IMR-90 (cell line): ENCODE measurements around the gene PPP1R13B. TPM values are rescaled to one million over a fixed set of nuclear protein-coding genes. Genes with fewer than 3 reads are reported as not detected.

ENCODE experiments used
- ATAC-seq: fragments of 200-7000 bp; cut with Tn5 transposase; 2 replicates; pipeline ENCODE4 v1.9.1; 2020; ENCODE audit warnings: low read depth, mild to moderate bottlenecking, moderate library complexity
- BruUV-seq: library from RNA; stranded (reverse); fragments of 400-500 nt; replicated peaks from 2 replicates; lab custom pipeline; 2021; lab: Mats Ljungman, UMichigan
- CTCF ChIA-PET: fragments of 300-600 bp; formaldehyde crosslinking; extraction: SDS; loops from one replicate; lab custom pipeline; 2021; ENCODE audit warnings: antibody characterized with exemption; lab: Yijun Ruan, JAX
- POLR2A ChIA-PET: fragments of 300-600 bp; sonication (Branson Sonifier 250); formaldehyde crosslinking; loops from one replicate; lab custom pipeline; 2022; ENCODE audit warnings: antibody characterized with exemption; ENCODE audit not compliant: unreplicated experiment; lab: Charles Lee
- DNase-seq: peaks from one replicate; pipeline ENCODE4 v3.0.0; 2013
- H2AFZ ChIP-seq: replicated peaks from 2 replicates; pipeline ENCODE3; 2013; ENCODE audit warnings: low read length, mild to moderate bottlenecking; ENCODE audit not compliant: poor library complexity
- H2AK5ac ChIP-seq: 2 replicates; pipeline ENCODE4 v1.6.1; 2013; ENCODE audit warnings: low read depth, low read length, inconsistent platforms
- H2AK9ac ChIP-seq: replicated peaks from 2 replicates; pipeline ENCODE3; 2013; ENCODE audit warnings: mild to moderate bottlenecking, low read depth, low read length, moderate library complexity; ENCODE audit not compliant: poor library complexity
- H2BK120ac ChIP-seq: 2 replicates; pipeline ENCODE4 v1.6.1; 2013; ENCODE audit warnings: low read depth, low read length, inconsistent platforms
- H2BK15ac ChIP-seq: 3 replicates; pipeline ENCODE4 v1.6.1; 2013; ENCODE audit warnings: low read depth, low read length, inconsistent platforms
- H2BK20ac ChIP-seq: 2 replicates; pipeline ENCODE4 v1.6.1; 2013; ENCODE audit warnings: low read depth, mild to moderate bottlenecking, inconsistent platforms, low read length, moderate library complexity
- H2BK5ac ChIP-seq: 2 replicates; pipeline ENCODE4 v1.6.1; 2013; ENCODE audit warnings: mild to moderate bottlenecking, low read depth, low read length, inconsistent platforms; ENCODE audit not compliant: poor library complexity, severe bottlenecking
- H3K14ac ChIP-seq: replicated peaks from 2 replicates; pipeline ENCODE4 v1.6.1; 2013; ENCODE audit warnings: low read depth, low read length, inconsistent platforms
- H3K18ac ChIP-seq: 2 replicates; pipeline ENCODE4 v1.6.1; 2013; ENCODE audit warnings: low read depth, low read length, control low read depth
- H3K23ac ChIP-seq: 2 replicates; pipeline ENCODE4 v1.6.1; 2013; ENCODE audit warnings: low read depth, low read length, inconsistent platforms
- H3K27ac ChIP-seq: 2 replicates; pipeline ENCODE4 v1.5.1; 2013; ENCODE audit warnings: mild to moderate bottlenecking, control low read depth, low read length; ENCODE audit not compliant: insufficient read depth
- H3K27me3 ChIP-seq: 2 replicates; pipeline ENCODE4 v1.6.1; 2013; ENCODE audit warnings: low read length; ENCODE audit not compliant: control insufficient read depth, insufficient read depth
- H3K36me3 ChIP-seq: 2 replicates; pipeline ENCODE4 v1.6.1; 2013; ENCODE audit warnings: low read length, mixed read lengths; ENCODE audit not compliant: control insufficient read depth, insufficient read depth
- H3K4ac ChIP-seq: 2 replicates; pipeline ENCODE4 v1.6.1; 2013; ENCODE audit warnings: low read depth, low read length, inconsistent platforms
- H3K4me1 ChIP-seq: 2 replicates; pipeline ENCODE4 v1.6.1; 2013; ENCODE audit warnings: low read length, mixed read lengths; ENCODE audit not compliant: control insufficient read depth, insufficient read depth
- H3K4me2 ChIP-seq: 2 replicates; pipeline ENCODE4 v1.6.1; 2013; ENCODE audit warnings: low read depth, mild to moderate bottlenecking, control low read depth, low read length, moderate library complexity
- H3K4me3 ChIP-seq: 2 replicates; pipeline ENCODE4 v1.5.1; 2013; ENCODE audit warnings: low read depth, mild to moderate bottlenecking, control low read depth, low read length, moderate library complexity; ENCODE audit not compliant: insufficient read depth
- H3K56ac ChIP-seq: 2 replicates; pipeline ENCODE4 v1.6.1; 2013; ENCODE audit warnings: low read length, inconsistent platforms; ENCODE audit not compliant: insufficient read depth; ENCODE audit errors: extremely low read depth
- H3K79me1 ChIP-seq, 2 experiments: 2 replicates each; pipeline ENCODE4 v1.6.1; 2013; ENCODE audit warnings: low read length in 2 of 2, inconsistent platforms in 1 of 2, low read depth in 1 of 2
- H3K9ac ChIP-seq: 2 replicates; pipeline ENCODE4 v1.6.1; 2013; ENCODE audit warnings: low read depth, low read length, control low read depth
- H3K9me1 ChIP-seq: 2 replicates; pipeline ENCODE4 v1.6.1; 2013; ENCODE audit warnings: low read length, inconsistent platforms; ENCODE audit not compliant: insufficient read depth
- H3K9me3 ChIP-seq: 2 replicates; pipeline ENCODE4 v1.6.1; 2013; ENCODE audit warnings: low read length; ENCODE audit not compliant: control insufficient read depth, insufficient read depth
- H4K20me1 ChIP-seq: 2 replicates; pipeline ENCODE4 v1.6.1; 2013; ENCODE audit warnings: low read length, inconsistent platforms; ENCODE audit not compliant: insufficient read depth
- H4K5ac ChIP-seq: 2 replicates; pipeline ENCODE4 v1.6.1; 2013; ENCODE audit warnings: mild to moderate bottlenecking, low read depth, low read length, control low read depth
- H4K8ac ChIP-seq, 2 experiments: 2 replicates each; pipeline ENCODE4 v1.6.1; 2013; ENCODE audit warnings: low read depth in 2 of 2, low read length in 2 of 2, control low read depth in 1 of 2, inconsistent platforms in 1 of 2
- H4K91ac ChIP-seq: 2 replicates; pipeline ENCODE4 v1.6.1; 2013; ENCODE audit warnings: low read depth, low read length, inconsistent platforms; ENCODE audit not compliant: insufficient read depth
- BHLHE40 ChIP-seq: fragments of 150-350 bp; IDR thresholded peaks from 2 replicates; pipeline ENCODE4 v1.6.1; 2016; ENCODE audit warnings: mild to moderate bottlenecking, low read depth, low read length
- CEBPB ChIP-seq: IDR thresholded peaks from 2 replicates; pipeline ENCODE4 v1.6.1; 2012; ENCODE audit warnings: low read depth, low read length, improper control_type of control experiment
- CHD1 ChIP-seq: IDR thresholded peaks from 2 replicates; pipeline ENCODE4 v1.6.1; 2012; ENCODE audit warnings: low read depth, low read length, improper control_type of control experiment
- CTCF ChIP-seq: conservative IDR thresholded peaks from 2 replicates; pipeline ENCODE4 v1.5.1; 2012; ENCODE audit warnings: mild to moderate bottlenecking, low read depth, low read length, improper control_type of control experiment
- FOS ChIP-seq: fragments of 150-350 bp; IDR thresholded peaks from 2 replicates; pipeline ENCODE4 v1.6.1; 2016; ENCODE audit warnings: low read depth, low read length
- MAFK ChIP-seq: IDR thresholded peaks from 2 replicates; pipeline ENCODE4 v1.6.1; 2012; ENCODE audit warnings: low read depth, low read length, improper control_type of control experiment
- MAZ ChIP-seq: IDR thresholded peaks from 2 replicates; pipeline ENCODE4 v1.6.1; 2012; ENCODE audit warnings: low read depth, mild to moderate bottlenecking, low read length, improper control_type of control experiment, moderate library complexity, borderline replicate concordance
- MXI1 ChIP-seq: IDR thresholded peaks from 2 replicates; pipeline ENCODE4 v1.6.1; 2012; ENCODE audit warnings: low read depth, mild to moderate bottlenecking, low read length, moderate library complexity, borderline replicate concordance
- NFE2L2 ChIP-seq: fragments of 150-350 bp; IDR thresholded peaks from 2 replicates; pipeline ENCODE4 v1.6.1; 2016; ENCODE audit warnings: low read depth, mild to moderate bottlenecking, low read length
- POLR2A ChIP-seq: IDR thresholded peaks from 2 replicates; pipeline ENCODE4 v1.6.1; 2012; ENCODE audit warnings: mild to moderate bottlenecking, low read depth, low read length
- RAD21 ChIP-seq: IDR thresholded peaks from 2 replicates; pipeline ENCODE4 v1.6.1; 2012; ENCODE audit warnings: low read length, improper control_type of control experiment
- RCOR1 ChIP-seq: IDR thresholded peaks from 2 replicates; pipeline ENCODE4 v1.6.1; 2012; ENCODE audit warnings: mild to moderate bottlenecking, low read length, improper control_type of control experiment; ENCODE audit not compliant: insufficient replicate concordance
- RFX5 ChIP-seq: IDR thresholded peaks from 2 replicates; pipeline ENCODE4 v1.8.0; 2012; ENCODE audit warnings: low read depth, mild to moderate bottlenecking, low read length, moderate library complexity
- SMC3 ChIP-seq: fragments of 150-350 bp; IDR thresholded peaks from 2 replicates; pipeline ENCODE4 v1.6.1; 2016; ENCODE audit warnings: low read depth, mild to moderate bottlenecking, antibody characterized with exemption, low read length, moderate library complexity
- WGBS, 2 experiments: methylation state at CpG; one replicate each; pipeline versions ENCODE4 v1.1.5 to v1.1.7; 2013; ENCODE audit warnings: missing lambda C conversion rate in 2 of 2; ENCODE audit not compliant: insufficient read length in 1 of 2; ENCODE audit errors: extremely low coverage in 2 of 2; 5-methylcytosine and 5-hydroxymethylcytosine counted together
- dilution Hi-C: fragments of 300-500 bp; cut with HindIII; formaldehyde crosslinking; loops from one replicate; pipeline ENCODE4 v1.14.3; 2018; ENCODE audit warnings: low sequenced_read_pairs; ENCODE audit not compliant: unreplicated experiment
- in situ Hi-C: fragments of 300-500 bp; cut with MboI; formaldehyde crosslinking; loops from 3 replicates; pipeline ENCODE4 v1.14.3; 2019; ENCODE audit warnings: low sequenced_read_pairs, inconsistent platforms, mixed read lengths
- intact Hi-C: fragments of 100-400 bp; cut with micrococcal nuclease; formaldehyde crosslinking; loops from 2 replicates; pipeline ENCODE4 v1.10.0; 2022
- polyA plus RNA-seq, 3 experiments: library from polyadenylated mRNA; depleted of rRNA; stranded (reverse); fragments of >200 nt; gene quantifications; 2 replicates each; pipeline ENCODE4 v1.2.3, GENCODE V29; 2012; ENCODE audit warnings: low replicate concordance in 1 of 3
- total RNA-seq: library from RNA; depleted of rRNA; stranded (reverse); fragments of >200 nt; gene quantifications from 2 replicates; pipeline ENCODE4 v1.2.3, GENCODE V29; 2012
- TF ChIP-seq, protein P1 (sequence below): fragments of 150-350 bp; IDR thresholded peaks from 2 replicates; pipeline ENCODE4 v1.6.1; 2017; ENCODE audit warnings: mild to moderate bottlenecking, antibody characterized with exemption, low read length, low read depth

The PPP1R13B gene
- total and polyA plus RNA-seq, 2 of the 4 experiments (the other 2 are of a cell fraction) = 1.6 to 2.8 TPM

DNA sequence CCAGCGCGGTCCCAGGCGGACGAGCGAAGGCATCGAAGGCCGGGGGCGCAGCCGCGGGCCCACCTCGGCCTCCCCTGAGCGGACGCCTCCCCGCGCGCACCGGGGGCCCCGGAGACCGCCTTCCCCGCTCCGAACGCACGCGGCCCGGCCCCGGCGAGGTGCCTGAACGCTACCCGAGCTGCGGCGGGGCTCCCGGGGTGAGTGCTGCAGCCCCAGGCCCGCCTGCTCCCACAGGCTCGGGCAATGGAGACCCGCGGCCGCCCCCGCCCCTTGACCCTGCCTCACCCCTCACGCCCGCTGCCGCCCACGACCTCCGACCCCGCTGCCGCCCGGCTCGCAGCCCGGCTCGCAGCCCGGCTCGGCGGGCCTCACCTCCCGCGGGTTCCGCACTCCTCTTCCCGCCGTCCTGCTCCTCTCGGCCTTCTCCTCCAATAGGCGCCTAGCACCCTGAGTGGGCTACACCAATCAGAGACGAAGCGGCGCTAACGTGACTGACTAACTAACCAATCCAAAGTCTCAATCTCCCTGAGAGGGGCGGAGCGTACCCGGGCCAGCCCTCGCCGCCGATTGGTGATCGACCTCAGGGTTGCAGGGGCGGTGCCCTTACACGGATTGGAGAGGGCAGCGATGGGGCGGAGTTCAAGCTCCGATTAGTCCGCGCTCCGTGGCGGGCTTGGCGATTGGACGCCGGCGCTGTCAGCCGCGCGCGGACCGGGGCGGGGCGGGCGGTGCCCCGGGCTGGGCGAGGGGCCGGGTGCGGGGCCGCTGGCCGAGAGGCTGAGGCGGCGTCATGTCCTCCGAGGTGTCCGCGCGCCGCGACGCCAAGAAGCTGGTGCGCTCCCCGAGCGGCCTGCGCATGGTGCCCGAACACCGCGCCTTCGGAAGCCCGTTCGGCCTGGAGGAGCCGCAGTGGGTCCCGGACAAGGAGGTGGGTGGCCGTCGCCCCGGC lies 132.0 kb downstream of the PPP1R13B start, which contains the start of the genes XRCC3 and ZFYVE21:
Gene XRCC3, minus strand, starts transcription at position 400 of the 949 bp plus-strand sequence. CDS start 4,364 bp downstream, outside the sequence.
Gene ZFYVE21, plus strand, starts transcription at position 759 of the 949 bp plus-strand sequence. Its CDS starts 32 bp downstream, at position 791.
- Histone ChIP-seq H3K36me3 (no peaks in the 10 kb centered on the region), H3K9me1 (peaks cover 4% of the 10 kb centered on the region), H3K4ac (peak within 1 kb of the TSS; percentile 69; the same call in 1 of the 2 replicates), H2AK5ac (0 out of 2 replicates have a peak within 1 kb of the TSS, but pooled peaks have one; percentile 31), H3K18ac (no peak within 1 kb of the TSS), H4K5ac (no peak within 1 kb of the TSS), H3K27ac (peak within 1 kb of the TSS; percentile 48), H4K20me1 (peaks cover 40% of the 10 kb centered on the region), H2BK120ac (no peak within 1 kb of the TSS), H3K9ac (peak within 1 kb of the TSS; percentile 65), H3K27me3 (no peaks in the 10 kb centered on the region), H3K79me1 (peaks cover 32 to 78% of the 10 kb centered on the region in 2 experiments), H3K4me1 (peaks cover 10% of the 10 kb centered on the region), H3K14ac (peak within 1 kb of the TSS; percentile 53; the same call in 1 of the 2 replicates), H3K4me2 (peak within 1 kb of the TSS; percentile 98), H2AK9ac (peak within 1 kb of the TSS; percentile 86), H3K9me3 (no peaks in the 10 kb centered on the region), H2BK5ac (peak within 1 kb of the TSS; percentile 25), H3K23ac (peak within 1 kb of the TSS; percentile 68; the same call in 1 of the 2 replicates), H4K8ac (peak within 1 kb of the TSS in 1 of 2 experiments; percentile 35; a peak in 2 of 4 replicates), H2AFZ (peak within 1 kb of the TSS; percentile 91), H4K91ac (no peak within 1 kb of the TSS), H3K56ac (0 out of 2 replicates have a peak within 1 kb of the TSS, but pooled peaks have one; percentile 46), H2BK20ac (no peak within 1 kb of the TSS), H2BK15ac (no peak within 1 kb of the TSS), H3K4me3 (peak within 1 kb of the TSS; percentile 83)
- 1% methylated on average over 57 of the region's 121 CpGs; no CpG with 5 or more reads in 1 of the 2 experiments for WGBS, 2 experiments
- ATAC-seq = peak; percentile 93
- dilution Hi-C loops (no loop called here), intact Hi-C loops (loop anchor here (1.0 to 5.0 kb wide), 2 partner anchors 195 to 267 kb away; no protein-coding TSS in a partner anchor), in situ Hi-C loops (no loop called here)
- ChIA-PET CTCF (no interaction called here), POLR2A (no interaction called here)
- no TSS peak for BruUV-seq
- DNase-seq = peak; percentile 99
- TF ChIP-seq MXI1 = 0 out of 2 replicates have a peak, but pooled peaks have one; percentile 4
- TF ChIP-seq, protein P1, sequence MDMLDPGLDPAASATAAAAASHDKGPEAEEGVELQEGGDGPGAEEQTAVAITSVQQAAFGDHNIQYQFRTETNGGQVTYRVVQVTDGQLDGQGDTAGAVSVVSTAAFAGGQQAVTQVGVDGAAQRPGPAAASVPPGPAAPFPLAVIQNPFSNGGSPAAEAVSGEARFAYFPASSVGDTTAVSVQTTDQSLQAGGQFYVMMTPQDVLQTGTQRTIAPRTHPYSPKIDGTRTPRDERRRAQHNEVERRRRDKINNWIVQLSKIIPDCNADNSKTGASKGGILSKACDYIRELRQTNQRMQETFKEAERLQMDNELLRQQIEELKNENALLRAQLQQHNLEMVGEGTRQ = peak; percentile 91
- no peak for TF ChIP-seq BHLHE40
- TF ChIP-seq POLR2A = peak; percentile 71; the same call in 1 of the 2 replicates
- no peak for TF ChIP-seq SMC3
- 0 out of 2 replicates have a peak, but pooled peaks have one; percentile 61 for TF ChIP-seq CHD1
- TF ChIP-seq MAFK = no peak
- TF ChIP-seq CTCF = no peak
- peak; percentile 85; the same call in 1 of the 2 replicates for TF ChIP-seq FOS
- TF ChIP-seq RCOR1 = no peak
- TF ChIP-seq CEBPB = no peak
- TF ChIP-seq RAD21 = no peak
- peak; percentile 81; the same call in 1 of the 2 replicates for TF ChIP-seq MAZ
- TF ChIP-seq RFX5 = no peak
- no peak for TF ChIP-seq NFE2L2
